ENCODE data around the gene AFAP1L1. TPM values are rescaled to one million over a fixed set of nuclear protein-coding genes. Genes with fewer than 3 reads are reported as not detected.

Gene AFAP1L1
- total and polyA plus RNA-seq, 10 of the 15 experiments (the other 5 are each of a cell fraction or from before 2014, with no cell fraction given) = 0.11 TPM; not detected in 9

- no peaks in the 10 kb centered on the region for H3K4me1 ChIP-seq (ENCODE audit: control insufficient read depth, insufficient read depth, low read length)
- FAIRE-seq (peak; percentile 95), ATAC-seq (peak; percentile 96), DNase-seq (ENCODE audit: low read depth, low spot score) (peak; percentile 87)
- peaks cover 23% of the 10 kb centered on the region for H3K79me2 ChIP-seq (ENCODE audit: control insufficient read depth, insufficient read depth, low read length)
- RAD21 ChIA-PET (ENCODE audit: unreplicated experiment) = interaction anchor here (0.5 to 4.7 kb wide), 8 partner anchors 12 to 273 kb away, joined by 3 to 30 read pairs (median 4); partner anchors contain the start of gene PCYOX1L
- intact Hi-C loops (cut with micrococcal nuclease; ENCODE audit: unreplicated experiment) = loop anchor here (1.0 to 10.0 kb wide), 3 partner anchors 12 to 541 kb away; partner anchors contain the start of gene CSNK1A1
- peaks cover 0 to 14% of the 10 kb centered on the region in 2 experiments; a peak in 2 of 4 replicates for H3K36me3 ChIP-seq (ENCODE audit: control insufficient read depth in 2 of 2, insufficient read depth in 2 of 2, low read length in 1 of 2)
- H3K4me2 ChIP-seq (ENCODE audit: control insufficient read depth, insufficient read depth) = peak within 1 kb of the TSS; percentile 78
- SMC1A ChIA-PET (ENCODE audit: uncharacterized antibody, unreplicated experiment) = interaction anchor here (0.9 to 3.4 kb wide), 7 partner anchors 12 to 205 kb away, joined by 3 to 23 read pairs (median 5); partner anchors contain the start of gene PCYOX1L
- no peaks in the 10 kb centered on the region for H3K9me3 ChIP-seq (replicated peaks; ENCODE audit: control insufficient read depth, insufficient read depth, low read length)
- no TSS peak for BruUV-seq (replicated peaks)
- H3K4me3 ChIP-seq = peak within 1 kb of the TSS; percentile 97
- 1% methylated on average over 54 of the region's 54 CpGs for WGBS (ENCODE audit: insufficient coverage, insufficient replicate concordance, low lambda C conversion rate, missing lambda C conversion rate)
- CTCF ChIA-PET = interaction anchor here (0.6 to 8.3 kb wide), 15 partner anchors 8 to 551 kb away, joined by 3 to 62 read pairs (median 4); partner anchors contain the start of gene PCYOX1L
- peak within 1 kb of the TSS; percentile 100 for H2AFZ ChIP-seq (ENCODE audit: control insufficient read depth, low read depth, low read length)
- H3K27ac ChIP-seq (ENCODE audit: control insufficient read depth, insufficient read depth) = peak within 1 kb of the TSS; percentile 84
- POLR2A ChIA-PET = interaction anchor here (1.0 to 3.8 kb wide), 7 partner anchors 9 to 206 kb away, joined by 3 to 66 read pairs (median 5); partner anchors contain the start of genes CSNK1A1 and PCYOX1L
- no peaks in the 10 kb centered on the region for H4K20me1 ChIP-seq (ENCODE audit: control insufficient read depth, insufficient read depth)
- no peaks in the 10 kb centered on the region for H3K27me3 ChIP-seq (replicated peaks in 1 of 2; ENCODE audit: control insufficient read depth in 2 of 2, insufficient read depth in 2 of 2, low read length in 1 of 2)
- in situ Hi-C loops (cut with MboI) = no loop called here
- peak within 1 kb of the TSS; percentile 97 for H3K9ac ChIP-seq (ENCODE audit: control insufficient read depth, insufficient read depth, low read length)
- TF ChIP-seq MEF2B (IDR thresholded peaks at IDR 0.05; ENCODE audit: partially characterized antibody, poor library complexity, severe bottlenecking) (peak; percentile 50), BMI1 (IDR thresholded peaks at IDR 0.05; ENCODE audit: borderline replicate concordance) (peak; percentile 58; the same call in 1 of the 2 replicates), POU2F2 (IDR thresholded peaks at IDR 0.05; ENCODE audit: borderline replicate concordance, low read depth, low read length) (peak; percentile 62; the same call in 1 of the 3 replicates), ZBED1 (IDR thresholded peaks at IDR 0.05; ENCODE audit: borderline replicate concordance) (peak; percentile 62; the same call in 1 of the 2 replicates), IKZF1 (conservative IDR thresholded peaks at IDR 0.05) (peak; percentile 92), ELK1 (IDR thresholded peaks at IDR 0.05; ENCODE audit: low read depth, low read length) (peak; percentile 99), SMAD5 (IDR thresholded peaks at IDR 0.05; ENCODE audit: low read depth) (peak; percentile 89), RFX5 (IDR thresholded peaks at IDR 0.05; ENCODE audit: low read depth, low read length) (0 out of 2 replicates have a peak, but pooled peaks have one; percentile 29), IKZF2 (IDR thresholded peaks at IDR 0.05) (peak; percentile 53 to 62; a peak in 2 of 4 replicates), CBFB (IDR thresholded peaks at IDR 0.05; ENCODE audit: low read depth) (peak; percentile 91), MYC (IDR thresholded peaks at IDR 0.05; ENCODE audit: insufficient read depth, insufficient read length, insufficient replicate concordance, low read length, severe bottlenecking) (no peak), POLR2AphosphoS5 (IDR thresholded peaks at IDR 0.05; ENCODE audit: low read length) (peak; percentile 81), GATAD2B (conservative IDR thresholded peaks at IDR 0.05; ENCODE audit: low read depth) (peak; percentile 78; the same call in 1 of the 2 replicates), PBX3 (IDR thresholded peaks at IDR 0.05; ENCODE audit: insufficient replicate concordance, low read depth, low read length) (no peak), ETV6 (conservative IDR thresholded peaks at IDR 0.05 in 1 of 2, IDR thresholded peaks at IDR 0.05 in 1 of 2; ENCODE audit: borderline replicate concordance in 1 of 2, low read depth in 1 of 2) (peak in 1 of 2 experiments; percentile 98; a peak in 3 of 4 replicates), RELA (IDR thresholded peaks at IDR 0.05; ENCODE audit: borderline replicate concordance, partially characterized antibody) (peak; percentile 14), SP1 (IDR thresholded peaks at IDR 0.05; ENCODE audit: low read depth, low read length) (peak; percentile 51), USF1 (IDR thresholded peaks at IDR 0.05; ENCODE audit: borderline replicate concordance, extremely low read length, insufficient read depth, low read depth, low read length) (no peak), CHD2 (IDR thresholded peaks at IDR 0.05; ENCODE audit: borderline replicate concordance, low read depth, low read length) (peak; percentile 54; the same call in 1 of the 2 replicates)
Measured at GRCh38 chr5:149345147-149345891, 73.7 kb downstream of the AFAP1L1 start, which contains the start of gene GRPEL2. TSS of gene GRPEL2 (plus strand) at chr5:149345499. CDS start at chr5:149345540, 41 bp downstream.

All from GM12878 (cell line).